Stimulated activated CD8-positive, alpha-beta memory T cell treated with anti-CD3 and anti-CD28 coated beads, Interleukin-15, amount 100 ng/mL, for 48 hours (primary cell): Measurements from ENCODE around the gene LMBRD1.
"Not testable (repeated sequence)": the region's sequence is repeated elsewhere in the genome, so short reads cannot be mapped to it uniquely, and the experiment has no call there.

ENCODE experiments used
- DNase-seq, 2 donors: peaks; one replicate each; pipeline ENCODE4 v3.0.0-alpha.2; 2020; ENCODE audit warnings: low read depth in 2 of 2

The LMBRD1 gene

DNA sequence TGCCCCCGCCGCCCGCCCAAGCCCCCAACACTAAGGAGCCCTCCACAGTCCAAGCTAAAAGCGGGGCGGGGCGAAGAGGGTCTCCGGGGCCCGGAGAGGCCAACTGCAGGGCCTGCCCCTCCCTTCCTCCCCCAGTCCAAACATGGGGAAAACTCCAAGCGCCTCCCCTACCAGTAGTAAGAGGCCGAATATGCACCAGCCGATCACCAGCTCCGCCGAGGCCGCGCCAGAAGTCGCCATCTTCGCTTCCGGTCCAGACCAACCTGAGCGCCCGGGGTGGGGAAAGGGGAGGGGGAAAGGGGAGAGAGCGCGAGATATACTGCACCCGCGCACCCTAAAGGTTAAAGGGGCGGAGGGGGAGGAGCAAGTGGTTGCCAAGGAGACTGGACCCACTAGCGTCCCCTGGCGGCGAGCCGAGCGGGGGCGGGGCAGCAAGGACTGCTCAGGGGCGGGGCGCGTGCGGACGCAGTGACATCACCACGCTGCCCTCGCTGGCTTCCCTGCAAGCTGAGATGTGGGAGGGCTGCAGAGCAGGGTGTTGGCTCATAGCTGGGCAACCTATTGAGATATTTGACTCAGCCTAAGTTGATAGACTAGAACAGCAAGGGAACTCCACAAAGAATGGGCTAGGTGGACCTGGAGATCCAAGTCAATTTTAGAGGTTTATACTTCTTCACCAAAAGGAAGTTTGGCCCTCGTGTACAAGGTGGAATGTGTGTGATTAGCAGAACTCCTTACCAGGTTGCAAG is at the start of gene LMBRD1:
Gene LMBRD1, minus strand, starts transcription at position 369 of the 749 bp plus-strand sequence. Its CDS starts 129 bp downstream, at position 240.
- DNase-seq = peak; percentile 95 to 97

DNA sequence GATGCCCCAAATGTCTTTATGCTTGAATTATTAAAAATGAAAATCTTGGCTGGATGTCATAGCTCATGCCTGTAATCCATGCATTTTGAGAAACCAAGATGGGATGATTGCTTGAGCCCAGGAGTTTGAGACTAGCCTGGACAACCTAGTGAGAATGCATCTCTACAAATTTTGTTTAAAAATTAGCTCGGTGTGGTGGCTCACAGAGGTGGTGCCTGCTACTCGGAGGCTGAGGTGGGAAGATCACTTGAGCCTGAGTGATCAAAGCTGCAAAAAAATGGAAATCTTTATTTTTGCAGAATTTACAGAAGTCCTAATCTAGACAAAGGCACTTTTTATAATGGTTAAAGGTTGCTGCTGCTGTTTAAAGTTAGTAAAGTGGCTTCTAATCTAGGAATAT is 49.5 kb upstream of the LMBRD1 start:
- DNase-seq = no peak

DNA sequence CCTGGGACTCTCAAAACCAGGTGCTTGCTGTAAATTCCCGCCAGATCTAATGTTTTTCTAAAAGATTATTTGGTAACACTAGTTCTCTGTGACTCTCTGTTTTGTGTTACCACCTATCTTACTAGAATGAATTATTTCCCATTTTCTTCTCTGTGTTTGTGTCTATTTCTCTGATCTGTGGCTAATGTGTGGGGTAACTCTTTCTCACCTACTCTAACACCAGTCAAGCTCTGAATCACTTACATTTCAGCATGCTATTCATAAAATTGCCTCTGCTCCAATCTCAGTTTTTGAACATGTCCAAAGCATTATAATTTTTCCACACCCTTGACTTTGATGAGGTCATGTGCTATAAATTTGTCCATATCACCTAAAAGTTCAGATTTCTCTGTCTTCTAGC is 46.4 kb upstream of the LMBRD1 start:
- no peak for DNase-seq

DNA sequence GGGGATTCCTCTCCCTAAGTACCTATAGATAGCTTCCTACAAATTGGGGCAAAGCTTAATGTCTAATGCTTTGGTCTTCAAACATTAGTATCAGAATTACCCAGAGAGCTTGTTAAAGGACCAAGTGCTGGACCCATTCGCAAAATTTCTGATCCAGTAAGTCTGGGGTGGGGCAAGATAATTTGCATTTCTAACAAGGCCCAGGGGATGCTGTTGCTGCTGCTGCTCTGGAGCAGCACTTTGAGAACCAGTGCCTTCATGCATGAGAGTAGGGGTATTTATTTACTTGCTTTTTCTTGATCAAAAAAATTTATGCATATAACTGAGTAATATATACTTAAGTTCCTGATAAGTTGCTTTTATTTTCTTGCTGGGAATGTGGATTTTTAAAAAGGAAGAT is 45.1 kb upstream of the LMBRD1 start:
- DNase-seq = no peak

DNA sequence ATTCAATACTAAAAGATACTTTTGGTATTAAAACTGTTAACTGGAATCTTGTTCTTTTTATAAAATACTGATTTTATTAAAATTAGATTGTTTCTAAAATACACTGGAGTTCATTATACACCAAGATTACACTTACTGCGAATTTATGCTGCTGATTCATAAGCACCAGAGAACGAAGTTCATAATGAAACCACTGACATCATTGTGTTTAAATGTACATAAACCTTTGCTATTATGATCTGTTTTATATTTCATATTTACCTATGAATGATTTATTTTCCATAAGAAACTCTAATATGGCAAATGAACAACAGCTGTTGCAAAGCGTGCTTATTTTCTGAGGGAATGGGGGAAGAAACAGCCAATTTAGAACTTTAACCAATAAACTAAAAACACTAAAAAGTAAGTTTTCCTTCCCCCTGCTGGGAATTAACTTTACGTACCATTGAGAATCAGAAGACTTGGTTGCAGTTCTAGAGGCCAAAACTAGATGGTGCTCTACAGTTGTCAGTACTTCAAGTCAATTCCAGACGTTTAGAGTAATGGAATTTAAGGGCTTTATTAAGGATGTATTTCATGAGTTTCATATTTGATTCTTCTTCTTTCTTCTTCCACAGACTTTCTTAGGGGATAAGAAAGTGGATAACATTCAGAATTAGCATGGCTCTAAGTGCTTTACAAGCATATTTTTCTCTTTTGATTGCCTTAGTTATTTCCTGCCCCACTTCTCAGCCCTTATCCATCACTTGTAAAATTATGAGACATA is 38.8 kb upstream of the LMBRD1 start:
- DNase-seq = no peak

DNA sequence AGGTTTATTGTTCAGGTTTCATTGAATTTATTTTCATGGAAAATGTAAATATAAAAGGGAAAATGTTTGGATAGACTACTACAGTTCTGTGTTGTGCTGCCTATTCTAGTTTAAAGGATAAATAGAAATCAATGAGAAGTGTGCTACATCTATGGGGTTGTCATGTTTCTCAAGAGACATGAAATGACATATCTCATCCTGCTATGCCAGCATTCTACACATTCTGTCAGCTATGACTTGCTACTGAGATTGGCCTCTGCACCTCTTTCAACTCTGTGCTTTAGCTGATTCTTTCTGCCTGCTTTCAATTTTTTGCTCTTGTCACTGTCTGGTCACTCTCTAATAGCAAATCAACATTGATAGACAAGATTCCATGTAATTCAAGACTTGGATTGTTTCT is 35.7 kb upstream of the LMBRD1 start:
- DNase-seq = no peak

DNA sequence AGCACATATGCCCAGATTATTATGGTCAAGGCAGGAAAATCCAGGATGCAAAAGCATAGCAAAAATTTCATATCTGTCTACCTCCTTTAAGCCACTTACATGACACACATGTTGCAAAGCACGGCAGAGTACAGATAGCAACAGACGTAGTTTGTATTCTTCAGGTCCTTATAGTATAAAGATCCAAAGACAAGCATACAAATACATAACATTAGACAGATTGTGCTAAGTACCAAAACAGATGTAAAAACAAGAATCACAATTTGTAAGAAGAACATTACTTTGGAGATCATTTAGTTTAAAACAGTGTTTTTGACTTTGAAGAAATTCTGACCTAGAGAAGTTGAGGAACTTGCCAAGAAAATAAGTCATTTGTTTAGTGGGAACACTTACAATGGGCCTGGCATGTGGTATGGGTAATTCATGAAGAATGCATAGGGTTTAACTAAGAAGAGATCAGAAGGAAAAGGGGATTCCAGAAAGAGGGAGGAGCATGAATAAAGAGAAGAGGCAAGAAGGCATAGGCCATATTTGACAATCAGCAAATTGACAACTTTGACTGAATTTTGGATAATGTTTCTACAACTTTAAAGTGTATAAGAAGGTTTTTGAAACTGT is 30.6 kb upstream of the LMBRD1 start:
- DNase-seq = no peak

DNA sequence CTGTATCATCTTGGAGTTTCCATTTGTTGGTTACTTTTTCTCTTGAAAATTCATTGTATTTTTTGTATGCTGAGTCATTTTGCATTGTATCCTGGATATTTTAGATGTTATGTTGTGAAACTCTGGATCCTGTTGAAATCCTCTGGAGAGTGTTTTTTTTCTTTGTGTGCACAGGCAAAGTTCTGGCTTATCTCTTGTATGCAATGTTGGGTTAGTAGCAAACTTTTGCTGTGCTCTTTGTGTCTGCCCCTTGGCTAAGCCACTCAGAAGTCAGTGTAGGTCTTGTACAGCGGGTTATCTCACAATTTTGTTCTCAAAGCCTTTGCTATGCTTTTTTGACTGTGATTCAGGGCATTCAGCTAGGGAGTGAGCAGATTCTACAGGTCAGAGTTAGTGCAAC is 29.1 kb upstream of the LMBRD1 start:
- no peak for DNase-seq

DNA sequence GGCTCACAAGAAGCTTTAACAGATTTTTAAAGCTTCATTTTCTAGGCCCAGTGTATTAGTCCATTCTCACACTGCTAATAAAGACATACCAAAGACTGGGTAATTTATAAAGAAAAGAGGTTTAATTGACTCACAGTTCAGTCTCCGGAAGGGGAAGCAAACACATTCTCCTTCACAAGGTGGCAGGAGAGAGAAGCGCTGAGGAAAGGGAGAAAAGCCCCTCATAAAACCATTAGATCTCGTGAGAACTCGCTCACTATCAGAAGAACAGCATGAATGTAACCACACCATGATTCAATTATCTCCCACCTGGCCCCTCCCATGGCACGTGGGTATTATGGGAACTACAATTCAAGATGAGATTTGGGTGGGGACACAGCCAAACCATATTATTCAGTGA is 27.5 kb upstream of the LMBRD1 start:
- DNase-seq = not testable (repeated sequence)

DNA sequence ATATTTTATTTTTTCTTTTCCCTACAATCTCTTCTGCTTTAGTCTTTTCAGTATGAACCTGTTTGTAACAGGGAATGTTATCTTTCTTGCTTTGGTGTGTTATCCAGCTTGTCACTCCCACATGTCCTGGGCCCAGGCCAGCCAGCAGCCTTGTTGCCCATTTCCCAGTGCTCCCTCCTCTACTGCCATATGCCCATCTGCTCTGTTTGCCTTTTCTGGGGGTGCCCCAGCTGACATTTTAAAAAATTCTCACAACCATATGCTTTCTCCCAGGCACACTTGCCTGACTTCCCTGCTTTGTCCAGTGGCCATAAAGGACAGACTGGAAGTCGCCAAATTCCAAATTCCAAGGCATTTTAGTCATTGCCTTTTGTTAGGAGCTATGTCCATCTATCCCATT is 23.6 kb upstream of the LMBRD1 start:
- no peak for DNase-seq

DNA sequence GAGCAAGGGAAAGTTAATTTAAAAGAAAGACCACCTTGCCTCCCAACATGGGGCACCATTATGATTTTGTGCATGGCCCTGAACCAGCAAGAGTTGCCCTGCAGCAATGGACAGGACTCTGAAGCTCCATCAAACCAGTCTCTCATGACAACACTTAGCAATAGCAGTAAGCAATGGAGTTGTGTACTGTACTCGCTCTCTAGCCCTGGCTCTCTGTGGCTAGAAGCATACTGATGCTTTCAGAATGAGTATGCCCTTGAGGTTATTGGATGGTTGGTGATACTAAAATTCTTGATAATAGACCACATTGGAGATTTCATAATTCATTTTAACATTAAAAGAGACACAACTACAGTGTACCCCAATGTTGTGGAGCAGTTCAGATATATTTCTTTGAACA is 23.2 kb upstream of the LMBRD1 start:
- no peak for DNase-seq

DNA sequence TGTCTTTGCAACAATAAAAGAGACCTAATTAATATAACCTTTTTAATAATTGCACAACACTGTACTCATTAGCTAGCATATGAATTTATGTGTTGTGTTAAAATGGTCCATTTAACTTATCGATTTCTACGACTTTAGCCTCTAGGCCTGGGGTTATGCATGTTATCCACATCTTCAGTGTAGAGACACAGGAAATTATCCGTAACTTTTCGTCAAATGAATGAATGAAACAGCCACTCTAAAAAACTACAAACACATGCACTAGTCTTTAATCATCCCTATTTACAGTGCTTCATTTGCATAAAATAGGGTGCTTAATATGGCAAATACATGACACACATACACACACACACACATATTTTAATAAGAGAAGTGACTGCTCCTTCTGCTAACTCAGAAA is 22.3 kb upstream of the LMBRD1 start:
- no peak for DNase-seq

DNA sequence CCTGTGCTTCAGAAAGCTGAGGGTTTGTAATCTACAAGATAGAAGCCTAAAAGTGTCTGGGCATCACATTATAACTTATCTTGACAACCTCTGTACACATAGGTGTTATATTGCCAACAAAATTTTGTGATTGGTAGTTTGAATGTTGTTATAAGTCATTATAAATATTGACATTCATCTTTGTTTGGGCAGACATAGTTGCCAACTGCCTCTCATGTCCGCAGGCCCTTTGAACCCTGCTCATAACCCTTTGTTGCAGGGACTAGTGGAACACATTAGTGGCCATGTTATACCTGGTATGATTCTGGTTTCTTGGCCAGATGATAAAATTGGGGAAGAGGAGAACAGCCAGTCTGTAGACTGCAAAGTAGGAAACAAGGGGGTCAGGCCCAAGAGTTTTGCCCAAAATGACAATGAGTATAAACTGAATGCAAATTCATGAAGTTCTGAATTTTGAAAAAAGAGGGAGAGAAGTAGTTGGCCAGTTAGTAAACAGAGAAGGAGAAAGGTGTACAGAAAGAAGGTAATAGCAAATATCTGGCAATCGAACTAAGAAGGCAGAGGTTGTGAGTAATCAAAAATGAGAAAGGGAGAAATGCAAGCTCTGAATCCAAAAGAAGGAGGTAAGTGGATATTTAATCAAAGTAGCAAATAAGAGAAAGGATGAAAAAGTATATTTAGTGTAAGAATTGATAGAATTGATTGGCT is 21.6 kb upstream of the LMBRD1 start:
- no peak for DNase-seq

DNA sequence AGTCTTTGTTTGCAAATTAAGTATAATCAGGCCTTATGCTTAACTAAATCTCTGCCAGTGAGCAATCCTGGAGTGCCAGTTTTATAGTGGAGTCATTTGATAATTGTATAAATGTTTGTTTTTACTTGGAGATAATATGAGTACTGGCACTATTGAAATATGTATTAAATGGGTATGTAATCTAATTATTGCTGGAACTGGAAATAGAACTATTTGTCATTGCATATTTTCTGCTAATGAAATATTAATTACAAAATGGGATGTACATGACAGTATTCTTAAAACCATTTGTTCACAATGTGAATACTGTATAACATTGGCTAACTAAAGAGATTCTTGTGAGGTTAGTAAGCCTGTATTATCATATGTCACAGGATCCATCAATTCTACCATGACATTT is 20.5 kb upstream of the LMBRD1 start:
- no peak for DNase-seq

DNA sequence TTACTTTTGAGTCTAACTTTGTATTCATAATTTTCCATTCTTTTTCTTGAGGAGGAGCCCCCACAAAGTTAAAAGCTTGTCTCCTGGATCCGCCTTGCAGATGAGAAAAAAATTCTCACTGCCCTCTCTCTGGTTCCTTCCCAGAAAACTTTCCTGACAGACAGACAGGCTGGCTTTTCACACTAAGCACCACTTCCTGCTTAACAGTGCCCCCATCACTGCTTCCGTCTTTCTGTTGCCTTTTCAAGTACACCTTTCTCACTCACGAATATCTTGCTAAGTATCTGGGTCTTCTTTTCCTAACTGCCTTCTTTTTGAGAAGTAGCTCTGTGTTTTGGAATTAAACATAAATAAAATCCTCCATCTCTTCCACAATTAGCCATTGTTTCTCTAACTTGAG is 19.8 kb upstream of the LMBRD1 start:
- DNase-seq = no peak

DNA sequence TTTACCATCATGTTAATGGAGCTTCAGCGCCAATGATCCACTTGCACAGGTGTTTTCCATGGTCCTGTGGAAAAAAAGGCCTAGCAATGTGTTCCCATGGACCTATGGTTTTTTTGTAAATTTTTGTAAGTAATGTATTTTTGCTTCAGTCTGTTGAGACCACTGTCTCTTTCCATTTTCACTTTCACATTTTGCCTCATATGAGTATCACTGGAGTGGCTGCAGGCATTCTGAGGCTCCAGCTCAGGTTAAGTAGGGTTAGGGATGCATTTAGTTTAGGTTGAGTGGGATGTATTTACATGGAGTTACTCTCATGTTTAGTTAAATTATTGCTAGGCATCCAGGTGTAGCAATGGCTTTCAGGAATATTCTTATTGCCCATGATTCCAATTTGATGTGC is 19.2 kb upstream of the LMBRD1 start:
- DNase-seq = no peak

DNA sequence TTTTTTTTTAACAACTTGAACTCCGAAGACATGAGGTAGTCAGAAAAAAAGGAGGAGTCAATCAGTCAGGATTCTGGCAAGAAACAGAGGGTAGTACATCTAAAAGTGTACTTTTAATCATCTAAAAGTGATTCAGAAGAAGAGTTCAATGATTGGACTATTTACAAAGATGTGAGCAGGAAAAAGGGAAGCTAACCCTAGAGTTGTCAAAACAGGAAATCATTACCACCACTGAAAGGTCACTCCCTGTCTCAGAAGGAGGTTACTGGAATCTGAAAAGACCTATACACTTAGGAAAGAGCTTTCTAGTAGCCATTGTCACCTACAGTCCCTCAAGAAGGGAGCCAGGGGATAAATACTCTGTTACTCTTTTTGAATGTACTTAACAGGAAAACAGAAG is 16.7 kb upstream of the LMBRD1 start:
- DNase-seq = no peak

DNA sequence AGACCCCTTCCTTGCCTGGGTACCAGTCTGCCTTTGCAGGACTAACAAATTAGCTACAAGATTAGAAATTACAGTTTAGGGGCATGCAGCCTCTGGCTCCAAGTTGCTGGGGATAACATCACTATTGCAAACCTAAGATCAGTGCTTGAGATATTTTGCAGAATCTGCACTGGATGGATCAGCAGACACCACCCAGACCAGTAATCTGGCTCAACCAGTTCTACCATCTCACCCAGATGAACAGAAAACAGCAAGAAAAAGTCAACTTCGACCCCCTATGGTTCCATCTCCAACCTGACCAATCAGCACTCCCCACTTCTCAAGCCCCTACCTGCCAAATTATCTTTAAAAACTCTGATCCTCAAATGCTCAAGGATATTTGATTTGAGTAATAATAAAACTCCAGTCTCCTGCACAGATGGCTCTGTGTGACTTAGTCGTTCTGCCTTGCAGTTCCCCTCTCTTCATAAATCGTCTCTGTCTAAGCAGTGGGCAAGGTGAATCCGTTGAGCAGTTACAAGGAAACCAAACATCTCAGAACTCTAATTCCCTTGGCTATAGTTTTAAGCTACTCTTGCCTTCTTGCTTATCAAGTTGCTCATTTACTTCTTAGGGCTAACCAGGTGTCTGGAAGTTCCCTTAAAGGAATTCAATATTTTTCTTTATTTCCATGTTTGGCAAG is 16.1 kb upstream of the LMBRD1 start:
- no peak for DNase-seq

DNA sequence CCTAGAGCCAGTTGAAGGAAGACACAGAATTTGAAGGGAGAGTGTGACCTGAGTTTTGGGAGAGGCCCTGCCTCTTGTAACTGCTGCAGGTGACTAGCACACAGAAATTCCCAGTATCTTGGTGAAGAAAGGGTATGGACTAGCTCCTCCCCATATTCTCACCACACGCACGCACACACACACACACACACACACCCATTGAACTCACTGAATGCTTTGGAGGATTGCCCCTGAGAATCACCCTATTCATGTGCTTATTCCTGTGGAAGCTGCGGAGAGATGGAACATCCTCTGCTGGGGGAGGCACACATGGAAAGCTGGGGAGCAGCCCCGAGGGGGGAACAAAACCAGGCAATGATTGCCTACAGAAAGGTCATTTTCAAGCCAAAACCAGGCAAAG is 6.2 kb upstream of the LMBRD1 start:
- no peak for DNase-seq

DNA sequence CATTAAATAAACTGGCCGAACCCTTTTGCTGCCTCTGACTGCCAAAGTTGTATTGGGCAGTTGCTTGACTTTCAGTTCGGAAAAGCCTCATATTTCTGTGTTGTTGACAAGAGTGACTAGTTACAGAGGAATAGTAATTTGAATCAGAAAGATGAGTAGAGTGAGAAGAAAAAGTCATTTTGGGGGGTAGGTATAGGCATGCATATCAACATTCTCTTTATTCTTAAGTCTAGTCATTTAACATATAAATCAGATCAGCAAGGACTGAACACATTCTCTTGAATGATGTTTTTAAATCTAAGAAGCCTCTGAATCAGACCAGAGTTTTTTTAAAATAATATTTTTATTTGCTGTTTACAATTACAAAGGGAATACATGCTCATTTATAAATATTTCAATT is 4.9 kb upstream of the LMBRD1 start:
- no peak for DNase-seq

DNA sequence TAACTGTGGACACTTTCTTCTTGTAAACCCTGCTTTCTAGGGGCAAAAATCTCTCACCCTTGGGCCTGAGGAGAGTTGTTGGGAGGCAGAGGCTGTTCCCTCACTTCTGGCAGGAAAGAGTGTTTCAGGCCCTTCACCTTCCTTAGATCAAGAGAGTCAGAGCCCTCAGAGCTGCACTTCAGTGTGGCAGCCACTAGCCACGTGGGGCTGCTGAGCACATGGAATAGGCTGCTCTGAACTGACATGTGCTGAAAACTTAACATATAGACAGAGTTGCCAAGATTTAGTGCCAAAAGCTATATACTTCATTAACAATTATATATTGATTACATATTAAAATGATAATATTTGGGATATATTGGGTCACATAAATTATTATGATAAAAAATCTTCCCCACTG is 4.4 kb upstream of the LMBRD1 start:
- no peak for DNase-seq

DNA sequence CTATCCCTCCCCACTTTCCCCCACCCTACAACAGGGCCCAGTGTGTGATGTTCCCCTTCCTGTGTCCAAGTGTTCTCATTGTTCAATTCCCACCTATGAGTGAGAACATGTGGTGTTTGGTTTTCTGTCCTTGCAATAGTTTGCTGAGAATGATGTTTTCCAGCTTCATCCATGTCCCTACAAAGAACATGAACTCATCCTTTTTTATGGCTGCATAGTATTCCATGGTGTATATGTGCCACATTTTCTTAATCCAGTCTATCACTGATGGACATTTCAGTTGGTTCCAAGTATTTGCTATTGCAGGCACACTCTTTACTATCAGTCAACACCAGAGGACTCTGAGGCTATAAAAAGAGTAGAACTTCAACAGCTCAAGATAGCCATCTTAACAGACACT is 2.0 kb upstream of the LMBRD1 start:
- not testable (repeated sequence) for DNase-seq
